ENCODE measurements around the gene CEBPZ.

Gene CEBPZ

DNA sequence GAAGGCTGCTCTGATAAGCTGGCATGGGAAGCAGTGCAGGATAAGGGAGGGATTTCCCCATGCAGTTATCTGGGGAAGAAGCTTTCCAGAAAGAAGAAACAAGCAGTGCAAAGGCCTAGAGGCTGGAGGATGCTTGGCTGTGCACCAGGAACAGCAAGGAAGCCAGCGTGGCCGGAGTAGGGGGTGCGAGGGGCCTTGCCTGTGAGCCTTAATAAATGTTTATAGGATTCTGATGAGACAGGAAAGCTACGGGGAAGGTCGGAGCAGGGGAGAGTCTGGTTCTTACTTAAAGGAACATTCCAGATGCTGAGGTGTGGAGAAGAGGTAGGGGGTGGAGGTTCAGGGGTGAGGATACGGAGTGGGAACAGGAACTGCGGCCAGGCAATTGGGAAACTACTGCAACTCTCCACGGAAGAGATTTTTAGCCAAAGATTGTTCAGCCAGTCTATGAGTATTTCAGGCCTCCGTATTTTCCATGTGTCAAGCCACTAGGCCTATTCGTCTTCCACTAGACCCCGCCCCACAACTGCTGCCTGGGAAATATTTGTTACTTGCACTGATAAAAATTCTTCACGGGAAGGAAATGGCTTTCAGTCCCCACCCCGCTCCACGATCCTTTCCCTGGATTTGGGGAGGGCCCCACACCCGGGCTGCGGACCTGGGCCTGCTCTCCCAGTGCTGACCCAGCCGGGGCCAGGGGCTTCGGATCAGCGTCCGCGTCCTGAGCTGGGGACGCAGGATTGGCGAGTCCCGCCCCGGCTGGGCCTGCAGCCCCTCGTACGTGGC lies 75.1 kb downstream of the CEBPZ start:
- DNase-seq (ENCODE audit: extremely low read depth, insufficient read length): peak; percentile 36
- TF ChIP-seq, protein P1, sequence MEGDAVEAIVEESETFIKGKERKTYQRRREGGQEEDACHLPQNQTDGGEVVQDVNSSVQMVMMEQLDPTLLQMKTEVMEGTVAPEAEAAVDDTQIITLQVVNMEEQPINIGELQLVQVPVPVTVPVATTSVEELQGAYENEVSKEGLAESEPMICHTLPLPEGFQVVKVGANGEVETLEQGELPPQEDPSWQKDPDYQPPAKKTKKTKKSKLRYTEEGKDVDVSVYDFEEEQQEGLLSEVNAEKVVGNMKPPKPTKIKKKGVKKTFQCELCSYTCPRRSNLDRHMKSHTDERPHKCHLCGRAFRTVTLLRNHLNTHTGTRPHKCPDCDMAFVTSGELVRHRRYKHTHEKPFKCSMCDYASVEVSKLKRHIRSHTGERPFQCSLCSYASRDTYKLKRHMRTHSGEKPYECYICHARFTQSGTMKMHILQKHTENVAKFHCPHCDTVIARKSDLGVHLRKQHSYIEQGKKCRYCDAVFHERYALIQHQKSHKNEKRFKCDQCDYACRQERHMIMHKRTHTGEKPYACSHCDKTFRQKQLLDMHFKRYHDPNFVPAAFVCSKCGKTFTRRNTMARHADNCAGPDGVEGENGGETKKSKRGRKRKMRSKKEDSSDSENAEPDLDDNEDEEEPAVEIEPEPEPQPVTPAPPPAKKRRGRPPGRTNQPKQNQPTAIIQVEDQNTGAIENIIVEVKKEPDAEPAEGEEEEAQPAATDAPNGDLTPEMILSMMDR (IDR thresholded peaks at IDR 0.05; ENCODE audit: insufficient read depth, low read length, poor library complexity, severe bottlenecking): no peak
- Histone ChIP-seq H3K36me3 (ENCODE audit: control insufficient read depth, insufficient read depth, low read length) (no peaks in the 10 kb centered on the region; the same call in 1 of the 2 replicates), H3K4me3 (replicated peaks; ENCODE audit: low read depth, low read length) (peak overlapping the region; percentile 87), H3K27me3 (replicated peaks; ENCODE audit: control insufficient read depth, insufficient read depth, low read length) (no peaks in the 10 kb centered on the region)

DNA sequence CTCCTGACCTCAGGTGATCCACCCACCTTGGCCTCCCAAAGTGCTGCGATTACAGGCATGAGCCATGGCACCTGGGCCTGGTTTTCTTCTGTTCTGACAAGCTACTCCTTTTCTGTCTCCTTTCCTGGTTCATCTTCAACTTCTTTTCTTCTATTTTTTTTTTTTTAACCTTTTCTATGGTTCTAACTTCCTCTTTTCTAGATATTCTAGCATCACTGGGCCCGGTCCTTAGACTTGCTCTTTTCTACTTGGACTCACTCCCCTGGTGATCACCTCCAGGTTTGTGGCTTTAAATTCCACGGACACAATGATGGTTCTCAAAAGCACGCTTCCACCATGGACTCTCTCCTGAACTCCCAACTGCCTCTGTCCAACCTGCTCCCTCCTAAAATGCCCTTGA lies 76.6 kb downstream of the CEBPZ start:
- TF ChIP-seq, protein P1 (IDR thresholded peaks at IDR 0.05; ENCODE audit: insufficient read depth, low read length, poor library complexity, severe bottlenecking): no peak
- DNase-seq (ENCODE audit: extremely low read depth, insufficient read length): no peak
- H3K36me3 ChIP-seq (ENCODE audit: control insufficient read depth, insufficient read depth, low read length): no peaks in the 10 kb centered on the region; the same call in 1 of the 2 replicates
- peak overlapping the region; percentile 87 for H3K4me3 ChIP-seq (replicated peaks; ENCODE audit: low read depth, low read length)
- H3K27me3 ChIP-seq (replicated peaks; ENCODE audit: control insufficient read depth, insufficient read depth, low read length): no peaks in the 10 kb centered on the region

- Histone ChIP-seq H3K27me3 (replicated peaks; ENCODE audit: control insufficient read depth, insufficient read depth, low read length) (no peaks in the 10 kb centered on the region), H3K36me3 (ENCODE audit: control insufficient read depth, insufficient read depth, low read length) (peaks cover 4% of the 10 kb centered on the region), H3K4me3 (replicated peaks; ENCODE audit: low read depth, low read length) (no peak overlapping the region)
- TF ChIP-seq, protein P1 (IDR thresholded peaks at IDR 0.05; ENCODE audit: insufficient read depth, low read length, poor library complexity, severe bottlenecking): no peak
- no peak for DNase-seq (ENCODE audit: extremely low read depth, insufficient read length)
These were observed 78.2 kb downstream of the CEBPZ start for GRCh38 chr2:37153224-37153623.

All from GM06990 (cell line).